CD14-positive monocyte (primary cell): ENCODE measurements around the gene ZSWIM9. TPM values are rescaled to one million over a fixed set of nuclear protein-coding genes. Genes with fewer than 3 reads are reported as not detected.

Experiments used
- DNase-seq, 3 donors: peaks; one replicate each; pipeline ENCODE4 v3.0.0-alpha.2; 2011 to 2022
- H2AFZ ChIP-seq: 2 replicates; pipeline ENCODE4 v1.6.0; 2012; ENCODE audit warnings: mild to moderate bottlenecking, low read depth, low read length, inconsistent platforms; ENCODE audit not compliant: insufficient read depth, poor library complexity, severe bottlenecking
- H3K27ac ChIP-seq, 2 donors: 1 replicate in 1 of 2; 2 replicates in 1 of 2; pipeline ENCODE4 v1.5.1; 2012 to 2013; ENCODE audit warnings: low read length in 2 of 2, control low read depth in 1 of 2, inconsistent platforms in 1 of 2, low read depth in 1 of 2, mild to moderate bottlenecking in 1 of 2
- H3K27me3 ChIP-seq, 2 donors: one replicate each; pipeline versions ENCODE4 v1.6.0 to v1.6.1; 2011 to 2013; ENCODE audit warnings: low read length in 2 of 2; ENCODE audit not compliant: control insufficient read depth in 2 of 2, insufficient read depth in 2 of 2
- H3K36me3 ChIP-seq, 2 donors: replicated peaks in 1 of 2; 1 replicate in 1 of 2; 2 replicates in 1 of 2; pipeline versions ENCODE4 v1.5.1 to v1.6.1; 2012 to 2013; ENCODE audit warnings: low read length in 2 of 2, control low read depth in 1 of 2, inconsistent platforms in 1 of 2, mild to moderate bottlenecking in 1 of 2; ENCODE audit not compliant: insufficient read depth in 2 of 2, control insufficient read depth in 1 of 2
- H3K4me1 ChIP-seq, 2 donors: 1 replicate in 1 of 2; 2 replicates in 1 of 2; pipeline versions ENCODE4 v1.5.1 to v1.6.1; 2012 to 2013; ENCODE audit warnings: low read length in 2 of 2, control low read depth in 1 of 2, inconsistent platforms in 1 of 2, mild to moderate bottlenecking in 1 of 2, moderate library complexity in 1 of 2; ENCODE audit not compliant: insufficient read depth in 2 of 2, control insufficient read depth in 1 of 2
- H3K4me2 ChIP-seq: replicated peaks from 2 replicates; pipeline ENCODE3; 2012; ENCODE audit warnings: low read length, moderate library complexity, mild to moderate bottlenecking; ENCODE audit not compliant: poor library complexity, severe bottlenecking; ENCODE audit errors: extremely low read depth
- H3K4me3 ChIP-seq, 3 experiments: fragments of 200-600 bp in 1 of 3; sonication (generic) in 1 of 3; replicated peaks in 1 of 3; 1 replicate in 2 of 3; 2 replicates in 1 of 3; pipeline ENCODE4 v1.5.1; 2011 to 2013; ENCODE audit warnings: low read length in 3 of 3, mild to moderate bottlenecking in 3 of 3, control low read depth in 2 of 3, low read depth in 2 of 3, inconsistent platforms in 1 of 3, moderate library complexity in 1 of 3
- H3K79me2 ChIP-seq: 2 replicates; pipeline ENCODE4 v1.6.0; 2012; ENCODE audit warnings: mild to moderate bottlenecking, control low read depth, inconsistent platforms, low read length, moderate library complexity; ENCODE audit not compliant: insufficient read depth
- H3K9ac ChIP-seq: 2 replicates; pipeline ENCODE4 v1.6.0; 2017; ENCODE audit warnings: low read length, mild to moderate bottlenecking; ENCODE audit not compliant: insufficient read depth, poor library complexity, severe bottlenecking
- H3K9me3 ChIP-seq, 2 donors: replicated peaks in 1 of 2; 1 replicate in 1 of 2; 2 replicates in 1 of 2; pipeline versions ENCODE4 v1.5.1 to v1.6.1; 2012 to 2013; ENCODE audit warnings: low read length in 2 of 2, control low read depth in 1 of 2; ENCODE audit not compliant: control insufficient read depth in 1 of 2, insufficient read depth in 1 of 2
- H4K20me1 ChIP-seq: 2 replicates; pipeline ENCODE4 v1.6.0; 2012; ENCODE audit warnings: mild to moderate bottlenecking, low read length, control low read depth, moderate library complexity; ENCODE audit not compliant: insufficient read depth
- H3K27ac Mint-ChIP-seq, 7 donors: one replicate each; pipeline ENCODE4 v1.8.0; 2020; ENCODE audit warnings: mild to moderate bottlenecking in 7 of 7, mixed read lengths in 7 of 7, moderate library complexity in 6 of 7, inconsistent platforms in 2 of 7
- H3K27me3 Mint-ChIP-seq, 3 donors: one replicate each; pipeline ENCODE4 v1.8.0; 2021 to 2022; ENCODE audit warnings: low read depth in 3 of 3, mild to moderate bottlenecking in 3 of 3, mixed read lengths in 3 of 3, moderate library complexity in 3 of 3, inconsistent platforms in 1 of 3
- H3K36me3 Mint-ChIP-seq, 2 donors: one replicate each; pipeline ENCODE4 v1.8.0; 2020; ENCODE audit warnings: mixed read lengths in 2 of 2, inconsistent platforms in 1 of 2, mild to moderate bottlenecking in 1 of 2
- H3K4me1 Mint-ChIP-seq: one replicate; pipeline ENCODE4 v1.8.0; 2020; ENCODE audit warnings: mild to moderate bottlenecking, mixed read lengths
- H3K4me3 Mint-ChIP-seq, 2 donors: one replicate each; pipeline ENCODE4 v1.8.0; 2020; ENCODE audit warnings: mild to moderate bottlenecking in 2 of 2, mixed read lengths in 2 of 2, moderate library complexity in 1 of 2
- H3K9me3 Mint-ChIP-seq, 7 donors: one replicate each; pipeline ENCODE4 v1.8.0; 2020 to 2022; ENCODE audit warnings: mixed read lengths in 7 of 7, mild to moderate bottlenecking in 6 of 7, moderate library complexity in 6 of 7, inconsistent platforms in 2 of 7
- CTCF ChIP-seq: fragments of 200-600 bp; IDR thresholded peaks from one replicate; pipeline ENCODE4 v1.8.0; 2022; ENCODE audit warnings: antibody characterized with exemption, mild to moderate bottlenecking
- WGBS: methylation state at CpG from one replicate; pipeline ENCODE4 v1.1.5; 2013; ENCODE audit warnings: missing lambda C conversion rate; ENCODE audit not compliant: insufficient coverage; 5-methylcytosine and 5-hydroxymethylcytosine counted together
- intact Hi-C, 2 donors: fragments of 100-400 bp; cut with micrococcal nuclease; formaldehyde crosslinking; loops; one replicate each; pipeline versions ENCODE4 v1.15.0 to v1.15.1; 2023
- polyA plus RNA-seq, 3 donors: library from polyadenylated mRNA; depleted of rRNA in 1 of 3; unstranded in 2 of 3; stranded (reverse) in 1 of 3; fragments of 300-500 nt in 2 of 3; fragments of >200 nt in 1 of 3; fragmentation: Illumina TruSeq in 2 of 3; gene quantifications; 1 replicate in 2 of 3; 2 replicates in 1 of 3; pipeline ENCODE4 v1.2.3, GENCODE V29; 2012 to 2021

ZSWIM9 gene
- polyA plus RNA-seq, 3 donors: 0.28 to 2.5 (median 0.97) TPM

- Mint-ChIP-seq H3K9me3 (no peaks in the 10 kb centered on the region), H3K4me3 (no peak overlapping the region), H3K36me3 (peaks cover 46 to 60% of the 10 kb centered on the region in 2 donors), H3K27me3 (peaks cover 0 to 1% (median 0%) of the 10 kb centered on the region in 3 donors), H3K27ac (peak overlapping the region in 2 of 7 donors; percentile 3 to 62), H3K4me1 (no peaks in the 10 kb centered on the region)
- no peak overlapping the region for H3K4me2 ChIP-seq
- H3K9me3 ChIP-seq: no peaks in the 10 kb centered on the region
- peaks cover 16 to 50% of the 10 kb centered on the region in 2 donors for H3K36me3 ChIP-seq
- H3K27ac ChIP-seq: no peak overlapping the region
- no peaks in the 10 kb centered on the region for H3K27me3 ChIP-seq
- H3K4me1 ChIP-seq: no peaks in the 10 kb centered on the region
- H2AFZ ChIP-seq: no peak overlapping the region
- no peak for TF ChIP-seq CTCF
- WGBS: 92% methylated on average over 6 of the region's 6 CpGs
- no peak overlapping the region for H3K4me3 ChIP-seq
- intact Hi-C loops: no loop called here
- no peak overlapping the region for H3K9ac ChIP-seq
- DNase-seq: no peak
- H4K20me1 ChIP-seq: no peaks in the 10 kb centered on the region
- H3K79me2 ChIP-seq: no peaks in the 10 kb centered on the region
These were observed 31.4 kb upstream of the ZSWIM9 start for GRCh38 chr19:48139053-48139452.

- peaks cover 0 to 2% (median 0%) of the 10 kb centered on the region in 7 donors for H3K9me3 Mint-ChIP-seq
- H3K36me3 ChIP-seq: peaks cover 13 to 60% of the 10 kb centered on the region in 2 donors
- H3K36me3 Mint-ChIP-seq: peaks cover 44 to 74% of the 10 kb centered on the region in 2 donors
- no peaks in the 10 kb centered on the region for H3K4me1 Mint-ChIP-seq
- no peak overlapping the region for H3K4me3 Mint-ChIP-seq
- H3K4me3 ChIP-seq: no peak overlapping the region
- H3K27me3 Mint-ChIP-seq: peaks cover 0 to 1% (median 0%) of the 10 kb centered on the region in 3 donors
- no peaks in the 10 kb centered on the region for H3K9me3 ChIP-seq
- no peaks in the 10 kb centered on the region for H4K20me1 ChIP-seq
- H3K27ac Mint-ChIP-seq: peak overlapping the region in 3 of 7 donors; percentile 21 to 62 (median 30)
- H3K9ac ChIP-seq: no peak overlapping the region
- DNase-seq: no peak
- H2AFZ ChIP-seq: no peak overlapping the region
- no peak overlapping the region for H3K27ac ChIP-seq
- no peak for TF ChIP-seq CTCF
- no peaks in the 10 kb centered on the region for H3K4me1 ChIP-seq
- no peaks in the 10 kb centered on the region for H3K79me2 ChIP-seq
- H3K4me2 ChIP-seq: no peak overlapping the region
- WGBS: 100% methylated on average over 1 of the region's 4 CpGs
- intact Hi-C loops: no loop called here
- no peaks in the 10 kb centered on the region for H3K27me3 ChIP-seq
These were observed 22.8 kb upstream of the ZSWIM9 start for GRCh38 chr19:48147597-48148175.
